HG02678 (cell line): ENCODE measurements around the gene CHD3.
A peak's percentile ranks its signal among the peaks of the same experiment; 100 is the strongest.
"Not testable (repeated sequence)": the region's sequence is repeated elsewhere in the genome, so short reads cannot be mapped to it uniquely, and the experiment has no call there.

Source experiments
- ATAC-seq: cut with Tn5 transposase; IDR thresholded peaks from one replicate; pipeline ENCODE4 v1.9.1; 2021; ENCODE audit warnings: mild to moderate bottlenecking, moderate library complexity; ENCODE audit not compliant: unreplicated experiment

Gene CHD3

GRCh38 chr17:7930841-7931631, 42.4 kb downstream of the CHD3 start:
- ATAC-seq, result no peak

GRCh38 chr17:7931709-7932482, 43.3 kb downstream of the CHD3 start, which contains the start of the genes CNTROB and TRAPPC1:
TSS of gene CNTROB (plus strand) at chr17:7932206. CDS start at chr17:7933080, 874 bp downstream.
TSS of gene TRAPPC1 (minus strand) at chr17:7931946. CDS start at chr17:7931829, 117 bp downstream.
- ATAC-seq, result peak; percentile 90

- no peak for ATAC-seq
These were observed 43.9 kb downstream of the CHD3 start for GRCh38 chr17:7932483-7932891.

DNA sequence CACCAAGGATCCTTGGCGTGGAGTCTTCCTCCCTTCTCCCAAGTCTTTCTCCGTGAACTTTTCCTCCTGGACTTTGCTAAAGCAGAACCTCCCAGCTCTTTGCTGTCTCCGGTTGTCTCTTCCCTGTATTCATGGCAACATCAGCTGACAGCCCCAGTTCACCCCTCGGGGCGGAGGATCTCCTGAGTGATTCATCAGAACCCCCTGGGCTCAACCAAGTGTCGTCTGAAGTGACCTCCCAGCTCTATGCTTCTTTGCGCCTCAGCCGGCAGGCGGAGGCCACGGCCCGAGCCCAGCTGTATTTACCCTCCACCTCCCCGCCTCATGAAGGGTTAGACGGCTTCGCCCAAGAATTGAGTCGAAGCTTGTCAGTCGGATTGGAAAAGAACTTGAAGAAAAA, 44.4 kb downstream of the CHD3 start:
- ATAC-seq, result no peak

DNA sequence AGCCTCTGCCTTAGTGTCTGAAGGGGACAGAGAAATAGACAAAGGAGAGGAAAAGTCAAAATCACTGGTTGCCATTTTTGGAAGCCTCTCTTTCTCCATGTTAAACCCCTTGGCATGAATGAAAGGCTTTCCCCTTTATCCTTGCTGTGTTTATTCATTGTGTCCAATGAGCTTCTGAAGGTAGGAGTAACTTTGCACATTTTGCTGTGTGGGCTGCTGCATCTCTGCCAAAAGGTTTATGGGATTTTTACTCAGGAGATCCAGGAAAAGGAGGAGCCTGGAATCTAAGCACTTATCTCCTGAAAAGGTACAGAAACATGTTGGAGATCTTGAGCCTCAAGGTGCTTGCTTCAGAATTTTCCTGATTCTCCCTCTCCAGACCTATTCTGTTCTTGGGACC, 47.3 kb downstream of the CHD3 start:
- no peak for ATAC-seq

DNA sequence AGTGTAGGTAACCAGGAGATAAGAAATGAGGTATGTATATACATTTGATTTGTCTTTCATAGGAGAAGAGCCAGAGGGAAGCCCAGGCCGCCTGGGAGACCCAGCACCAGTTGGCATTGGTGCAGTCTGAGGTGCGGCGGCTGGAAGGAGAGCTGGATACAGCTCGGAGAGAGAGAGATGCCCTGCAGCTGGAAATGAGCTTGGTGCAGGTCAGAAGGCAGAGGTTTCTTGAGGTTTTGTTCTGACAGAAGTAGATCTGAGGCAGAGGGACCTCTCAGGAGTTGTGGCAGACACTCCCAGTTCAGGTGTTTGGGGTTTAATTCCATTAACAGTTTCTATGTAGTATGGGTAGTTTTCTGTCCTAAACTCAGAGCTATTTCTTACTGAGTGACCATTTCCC, 51.4 kb downstream of the CHD3 start:
- no peak for ATAC-seq

DNA sequence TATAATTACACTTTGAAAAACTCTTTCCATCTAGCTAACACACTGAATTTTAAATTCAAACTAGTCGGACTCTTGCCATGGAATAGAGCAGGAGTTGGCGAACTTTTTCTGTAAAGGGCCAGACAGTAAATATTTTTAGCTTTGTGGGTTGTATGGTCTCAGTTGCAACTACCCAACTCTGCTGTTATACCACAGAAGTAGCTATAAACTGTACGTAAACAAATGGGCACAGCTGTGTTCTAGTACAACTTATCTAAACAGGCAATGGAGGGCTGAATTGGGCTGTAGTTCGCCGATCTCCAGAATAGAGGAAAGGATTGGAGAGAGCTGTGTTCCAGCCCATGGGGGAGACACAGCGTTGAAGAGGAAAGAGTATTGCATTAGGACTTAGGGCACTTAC, 52.2 kb downstream of the CHD3 start:
- no peak for ATAC-seq

- ATAC-seq, result no peak
These were observed 54.7 kb downstream of the CHD3 start for GRCh38 chr17:7943291-7943690.

- no peak for ATAC-seq
These were observed 55.7 kb downstream of the CHD3 start for GRCh38 chr17:7944326-7944725.

DNA sequence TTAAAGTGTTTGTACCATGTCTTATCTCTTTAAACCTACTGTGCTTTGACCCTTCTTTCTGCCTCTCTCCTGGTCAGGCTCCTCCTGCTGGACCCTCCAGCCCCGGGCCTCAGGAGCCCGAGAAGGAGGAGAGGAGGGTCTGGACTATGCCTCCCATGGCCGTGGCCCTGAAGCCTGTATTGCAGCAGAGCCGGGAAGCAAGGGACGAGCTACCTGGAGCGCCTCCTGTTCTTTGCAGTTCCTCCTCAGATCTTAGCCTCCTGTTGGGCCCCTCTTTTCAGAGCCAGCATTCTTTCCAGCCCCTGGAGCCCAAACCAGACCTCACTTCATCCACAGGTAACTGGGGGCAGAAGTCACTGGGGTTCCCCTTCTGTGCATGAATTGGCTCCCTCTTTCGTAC, 57.1 kb downstream of the CHD3 start:
- no peak for ATAC-seq

- ATAC-seq, result no peak
These were observed 57.9 kb downstream of the CHD3 start for GRCh38 chr17:7946441-7946840.

DNA sequence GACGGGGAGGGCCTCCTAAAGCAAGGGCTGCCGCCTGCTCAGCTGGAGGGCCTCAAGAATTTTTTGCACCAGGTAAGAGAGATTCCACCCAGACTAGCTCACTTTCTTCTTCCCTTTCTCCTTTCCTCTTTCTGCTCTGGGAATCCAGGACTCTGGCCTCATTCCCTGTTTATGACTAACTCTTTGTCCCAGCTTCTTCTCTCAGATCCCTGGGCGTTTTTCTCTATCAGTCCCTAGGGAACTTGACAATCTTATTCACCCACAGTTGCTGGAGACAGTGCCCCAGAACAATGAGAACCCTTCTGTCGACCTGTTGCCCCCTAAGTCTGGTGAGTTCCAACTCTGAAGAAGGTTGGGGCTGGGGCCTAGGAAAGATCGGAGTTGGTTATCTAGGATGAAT, 59.1 kb downstream of the CHD3 start:
- no peak for ATAC-seq

- no peak for ATAC-seq
These were observed 62.0 kb downstream of the CHD3 start for GRCh38 chr17:7950578-7950977.

DNA sequence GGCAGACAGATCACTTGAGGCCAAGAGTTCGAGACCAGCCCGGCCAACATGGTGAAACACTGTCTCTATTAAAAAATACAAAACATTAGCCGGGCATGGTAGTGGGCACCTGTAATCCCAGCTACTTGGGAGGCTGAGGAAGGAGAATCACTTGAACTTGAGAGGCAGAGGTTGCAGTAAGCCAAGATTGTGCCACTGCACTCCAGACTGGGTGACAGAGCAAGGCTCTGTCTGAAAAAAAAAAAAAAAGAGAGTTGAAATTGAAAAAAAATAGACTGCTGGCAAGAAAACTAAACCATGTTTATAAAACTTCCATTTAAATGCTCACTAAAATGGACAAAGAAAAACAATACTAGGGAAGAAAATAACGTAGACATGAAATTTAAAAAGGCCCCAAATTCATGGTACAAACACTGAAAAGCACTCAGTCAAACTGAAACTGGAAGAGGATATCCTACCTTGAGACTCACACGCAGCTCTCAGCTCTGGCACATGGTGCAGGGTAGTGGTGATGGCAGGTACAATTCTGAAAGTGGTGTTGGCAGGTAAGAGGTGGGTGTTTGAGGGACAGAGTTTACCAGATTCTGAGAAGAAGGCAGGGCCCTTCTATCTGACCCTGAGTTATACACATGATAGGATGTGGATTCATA, 62.7 kb downstream of the CHD3 start:
- peak; percentile 63 for ATAC-seq

- not testable (repeated sequence) for ATAC-seq
These were observed 64.7 kb downstream of the CHD3 start for GRCh38 chr17:7953266-7953665.

GRCh38 chr17:7955414-7956227, 67.0 kb downstream of the CHD3 start:
- ATAC-seq, result no peak

GRCh38 chr17:7956228-7956965, 67.8 kb downstream of the CHD3 start:
- no peak for ATAC-seq

GRCh38 chr17:7959503-7960253, 71.1 kb downstream of the CHD3 start:
- no peak for ATAC-seq

- ATAC-seq, result no peak
These were observed 72.8 kb downstream of the CHD3 start for GRCh38 chr17:7961421-7961820.
